Heart left ventricle (tissue), 16 donors: ENCODE measurements around the gene ITPK1. TPM values are rescaled to one million over a fixed set of nuclear protein-coding genes. Genes with fewer than 3 reads are reported as not detected.
A peak's percentile ranks its signal among the peaks of the same experiment; 100 is the strongest.

ENCODE experiments used
- ATAC-seq, 4 donors: fragments of 200-7000 bp; cut with Tn5 transposase; one replicate each; pipeline ENCODE4 v1.9.1; 2020 to 2022; ENCODE audit warnings: moderate library complexity in 4 of 4, mild to moderate bottlenecking in 3 of 4, moderate number of reproducible peaks in 1 of 4
- DNase-seq, 5 donors: peaks; one replicate each; pipeline ENCODE4 v3.0.0-alpha.2; 2020
- H3K27ac ChIP-seq, 12 donors: fragments of 200-600 bp; sonication (generic) in 4 of 12; one replicate each; pipeline versions ENCODE4 v1.5.0 to v1.8.0; 2016 to 2022; ENCODE audit warnings: mild to moderate bottlenecking in 2 of 12
- H3K27me3 ChIP-seq, 9 donors: fragments of 200-600 bp; sonication (generic) in 2 of 9; one replicate each; pipeline versions ENCODE4 v1.5.1 to v1.8.0; 2016 to 2022; ENCODE audit warnings: mild to moderate bottlenecking in 3 of 9
- H3K36me3 ChIP-seq, 9 donors: fragments of 200-600 bp; sonication (generic) in 2 of 9; one replicate each; pipeline versions ENCODE4 v1.5.0 to v1.8.0; 2018 to 2022; ENCODE audit warnings: mild to moderate bottlenecking in 2 of 9
- H3K4me1 ChIP-seq, 12 donors: fragments of 200-600 bp; sonication (generic) in 4 of 12; one replicate each; pipeline versions ENCODE4 v1.5.0 to v1.8.0; 2016 to 2022; ENCODE audit warnings: mild to moderate bottlenecking in 3 of 12
- H3K4me3 ChIP-seq, 12 donors: fragments of 200-600 bp; sonication (generic) in 4 of 12; one replicate each; pipeline versions ENCODE4 v1.5.0 to v1.8.0; 2017 to 2022; ENCODE audit warnings: mild to moderate bottlenecking in 9 of 12, moderate library complexity in 4 of 12
- H3K9me3 ChIP-seq, 12 donors: fragments of 200-600 bp; sonication (generic) in 4 of 12; one replicate each; pipeline versions ENCODE4 v1.5.0 to v1.8.0; 2016 to 2022; ENCODE audit warnings: mild to moderate bottlenecking in 1 of 12
- CTCF ChIP-seq, 12 donors: fragments of 200-600 bp; sonication (generic) in 4 of 12; IDR thresholded peaks; one replicate each; pipeline versions ENCODE4 v1.5.0 to v1.8.0; 2018 to 2022; ENCODE audit warnings: antibody characterized with exemption in 12 of 12, mild to moderate bottlenecking in 5 of 12
- POLR2A ChIP-seq, 2 donors: fragments of 450-650 bp; IDR thresholded peaks; one replicate each; pipeline ENCODE4 v1.6.1; 2017; ENCODE audit warnings: antibody characterized with exemption in 2 of 2, mild to moderate bottlenecking in 2 of 2, moderate library complexity in 2 of 2
- WGBS, 4 donors: extraction: QIAGEN DNeasy Blood & Tissue Kit in 2 of 4; methylation state at CpG; one replicate each; pipeline versions ENCODE4 v1.1.5 to v1.1.7; 2013 to 2018; 5-methylcytosine and 5-hydroxymethylcytosine counted together
- intact Hi-C, 10 donors: fragments of 100-400 bp; cut with DNase I; formaldehyde crosslinking; loops; one replicate each; pipeline versions ENCODE4 v1.11.1 to v1.14.2; 2022
- polyA plus RNA-seq, 2 donors: library from polyadenylated mRNA; stranded (reverse); fragments of 200-250 nt; gene quantifications; one replicate each; pipeline ENCODE4 v1.2.3, GENCODE V29; 2013
- total RNA-seq, 9 donors: library from RNA; depleted of rRNA in 2 of 9; stranded (reverse); fragments of >200 nt in 2 of 9; fragmentation: NEBNext Ultra II Directional in 3 of 9; extraction: Animal tissue kit (Norgen Biotek cat#: 25700) in 3 of 9; gene quantifications; one replicate each; pipeline versions ENCODE4 v1.1.0 to v1.2.4, GENCODE V29; 2016 to 2023
- donor health status: ischemic (EF 13 %, LVEDD 7.1; RV severe dilation, severe dysfunction).
- donor health status: healthy with polysubstance abuse.
- donor health status: DM: no; HTN: yes; CAD: no.
- donor health status: DM: no; HTN: no; CAD: no.
- donor health status: ischemic (EF 25% LVEDD 6.9; RV normal size, moderate dysfunction).
- donor health status: ischemic (EF 25% LVEDD 5.7; RV mildly dilated, moderate dysfunction).
- donor health status: healthy.
- donor health status: DM: yes; HTN: yes; CAD: no.
- donor health status: ischemic (EF 35%, LVEDD 5.7; RV mildly dilated, moderate dysfunction).
- donor health status: nonischemic (EF 11% LVEDD 7.7; RV severe dilation, severe dysfunction).
- donor health status: DM: yes; HTN: yes; CAD: no.
- donor health status: PGD.
- donor health status: ischemic (EF 29% LVEDD 5.4; RV normal size, mild dysfunction).
- donor health status: nonischemic (EF 23%, LVEDD 6.1; RV moderate dilation, normal function).

ITPK1 gene
- total and polyA plus RNA-seq, 11 donors, result 44.5 to 158 (median 91.0) TPM

DNA sequence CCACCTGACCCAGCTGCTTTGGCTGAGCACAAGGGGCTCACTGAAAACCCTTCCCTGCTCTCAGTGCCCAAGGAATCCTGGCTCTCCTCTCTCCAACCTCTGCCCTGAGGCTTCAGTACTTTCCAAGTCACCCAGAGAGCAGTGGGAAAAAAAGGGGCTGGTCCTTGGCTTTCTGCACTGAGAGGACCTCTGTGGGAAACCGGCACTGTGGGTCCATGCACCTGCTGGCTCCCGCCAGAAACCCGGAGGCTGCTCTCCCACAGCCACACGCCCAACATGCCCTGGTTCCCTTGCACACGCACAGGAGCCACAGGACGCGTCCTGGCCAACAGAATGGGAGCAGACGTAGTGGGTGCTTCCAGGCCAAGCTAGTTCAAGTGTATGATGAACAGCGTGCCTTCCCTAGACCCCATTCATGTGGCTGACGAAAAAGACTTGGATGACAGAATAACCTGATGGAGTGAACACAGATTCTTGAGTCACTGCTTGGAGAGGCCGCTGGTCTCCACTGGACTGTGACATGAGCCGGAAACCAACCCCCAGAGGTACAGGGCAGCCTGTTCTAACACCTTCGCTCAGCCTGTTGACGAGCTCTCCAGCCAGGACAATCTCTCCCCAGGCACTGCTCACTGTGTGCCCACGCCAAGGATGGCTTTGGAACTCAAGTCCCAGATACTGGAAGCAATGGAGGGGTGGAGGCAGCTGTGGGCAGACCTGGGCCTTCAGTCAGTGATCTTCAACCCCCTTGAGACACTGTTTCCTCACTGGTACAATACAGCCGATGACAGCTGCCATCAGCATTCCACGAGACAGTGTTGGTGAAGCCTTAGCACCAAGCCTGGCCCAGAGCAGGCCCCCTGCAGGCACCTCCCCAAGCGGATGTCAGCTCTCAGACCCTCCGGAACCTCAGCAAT is 87.7 kb downstream of the ITPK1 start:
- no peak for TF ChIP-seq POLR2A (IDR thresholded peaks at IDR 0.05)
- TF ChIP-seq CTCF (IDR thresholded peaks at IDR 0.05), result no peak
- DNase-seq (no peak), ATAC-seq (peak; percentile 50 to 74 (median 63))
- Histone ChIP-seq H3K27me3 (no peaks in the 10 kb centered on the region), H3K9me3 (no peaks in the 10 kb centered on the region), H3K36me3 (no peaks in the 10 kb centered on the region), H3K4me1 (peaks cover 11 to 35% (median 20%) of the 10 kb centered on the region in 12 donors), H3K27ac (peak overlapping the region in 2 of 12 donors; percentile 37 to 39), H3K4me3 (no peak overlapping the region)
- 79 to 90% (median 86%) methylated on average over 18 to 19 of the region's 19 CpGs for WGBS, 4 donors
- intact Hi-C loops, result no loop called here

GRCh38 chr14:93026339-93026738 is 89.4 kb downstream of the ITPK1 start:
- H3K4me1 ChIP-seq, result peaks cover 0 to 18% (median 4%) of the 10 kb centered on the region in 12 donors
- WGBS, 4 donors, result 89 to 94% (median 91%) methylated on average over 7 of the region's 7 CpGs
- no peak for ATAC-seq

GRCh38 chr14:93025055-93025454 is 90.7 kb downstream of the ITPK1 start:
- ATAC-seq, result no peak
- intact Hi-C loops, result no loop called here
- Histone ChIP-seq H3K27ac (no peak overlapping the region), H3K36me3 (no peaks in the 10 kb centered on the region), H3K4me3 (no peak overlapping the region), H3K27me3 (no peaks in the 10 kb centered on the region), H3K9me3 (no peaks in the 10 kb centered on the region), H3K4me1 (peaks cover 0 to 20% (median 4%) of the 10 kb centered on the region in 12 donors)
- WGBS, 4 donors, result 82 to 90% (median 88%) methylated on average over 8 to 9 of the region's 9 CpGs
- no peak for TF ChIP-seq CTCF (IDR thresholded peaks at IDR 0.05)
- no peak for TF ChIP-seq POLR2A (IDR thresholded peaks at IDR 0.05)
- no peak for DNase-seq

More at GRCh38 chr14:93026339-93026738, 89.4 kb downstream of the ITPK1 start:
- H3K4me3 ChIP-seq, result no peak overlapping the region
- intact Hi-C loops, result no loop called here
- H3K27me3 ChIP-seq, result no peaks in the 10 kb centered on the region
- H3K27ac ChIP-seq, result no peak overlapping the region
- H3K36me3 ChIP-seq, result no peaks in the 10 kb centered on the region
- TF ChIP-seq POLR2A (IDR thresholded peaks at IDR 0.05) (no peak), CTCF (IDR thresholded peaks at IDR 0.05) (no peak)
- no peaks in the 10 kb centered on the region for H3K9me3 ChIP-seq
- no peak for DNase-seq

DNA sequence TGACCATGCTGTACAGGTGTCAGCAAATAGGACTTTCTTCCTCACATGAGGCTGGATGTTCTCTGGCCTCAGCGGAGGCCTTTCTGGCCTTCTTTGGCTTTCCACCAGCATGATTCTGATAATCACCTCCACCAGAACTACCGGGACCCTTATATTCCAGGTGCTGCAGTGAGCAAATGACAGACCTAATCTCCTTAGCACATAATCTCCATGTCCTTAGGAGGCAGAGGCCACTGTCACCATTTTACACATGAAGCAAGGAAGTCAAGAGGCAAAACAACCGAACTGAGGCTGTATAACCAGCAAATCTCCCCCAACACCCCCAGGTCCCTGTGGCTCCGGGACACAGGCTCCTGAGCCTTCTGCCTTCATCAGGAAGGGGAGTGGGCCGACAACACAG is 91.2 kb downstream of the ITPK1 start:
- Histone ChIP-seq H3K4me1 (peaks cover 0 to 25% (median 4%) of the 10 kb centered on the region in 12 donors), H3K36me3 (no peaks in the 10 kb centered on the region), H3K27ac (no peak overlapping the region), H3K9me3 (no peaks in the 10 kb centered on the region), H3K4me3 (no peak overlapping the region), H3K27me3 (no peaks in the 10 kb centered on the region)
- 83 to 92% (median 90%) methylated on average over 4 to 5 of the region's 5 CpGs for WGBS, 4 donors
- no peak for ATAC-seq
- no peak for DNase-seq
- intact Hi-C loops, result no loop called here
- TF ChIP-seq CTCF (IDR thresholded peaks at IDR 0.05), result no peak
- no peak for TF ChIP-seq POLR2A (IDR thresholded peaks at IDR 0.05)
